ENCODE results near the gene OR10V1.

OR10V1 gene

DNA sequence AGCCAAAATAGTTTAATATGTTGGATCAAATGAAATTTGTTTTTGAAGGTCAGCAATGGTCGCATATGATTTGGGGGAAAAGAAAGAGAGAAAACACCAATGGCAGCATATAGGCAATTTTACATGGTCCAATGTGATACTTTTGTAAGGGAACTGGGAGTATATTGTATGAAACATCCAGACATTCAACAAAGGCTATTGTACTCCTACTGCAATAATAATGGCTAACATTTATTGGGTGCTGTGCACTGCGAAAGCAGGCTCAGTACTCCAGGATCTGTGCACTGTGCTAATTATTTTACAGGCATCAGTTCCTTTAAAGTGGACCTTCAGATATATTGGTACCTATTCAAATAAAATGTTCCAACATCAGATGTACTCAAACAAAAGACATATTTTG lies 5.9 kb upstream of the OR10V1 start:
- Histone ChIP-seq H3K9ac (ENCODE audit: low read depth, low read length, poor library complexity, severe bottlenecking) (no peak overlapping the region), H4K20me1 (ENCODE audit: insufficient read depth, low read length, poor library complexity, severe bottlenecking) (no peaks in the 10 kb centered on the region), H3K4me2 (ENCODE audit: low read depth, low read length, poor library complexity, severe bottlenecking) (no peak overlapping the region), H3K4me3 (ENCODE audit: low read length, poor library complexity, severe bottlenecking) (no peak overlapping the region), H3K9me3 (ENCODE audit: insufficient read depth, low read depth, low read length) (no peaks in the 10 kb centered on the region), H3K79me2 (ENCODE audit: insufficient read depth, low read length) (no peaks in the 10 kb centered on the region), H3K27me3 (ENCODE audit: insufficient read depth, low read length, poor library complexity, severe bottlenecking) (no peaks in the 10 kb centered on the region), H3K4me1 (ENCODE audit: insufficient read depth, low read length, poor library complexity, severe bottlenecking) (no peaks in the 10 kb centered on the region), H3K9me2 (replicated peaks; ENCODE audit: low read depth, low read length) (no peaks in the 10 kb centered on the region), H2AFZ (ENCODE audit: low read length) (no peak overlapping the region), H3K36me3 (ENCODE audit: insufficient read depth, low read length) (no peaks in the 10 kb centered on the region), H3F3A (ENCODE audit: low read depth) (no peaks in the 10 kb centered on the region)
- TF ChIP-seq, protein P1, sequence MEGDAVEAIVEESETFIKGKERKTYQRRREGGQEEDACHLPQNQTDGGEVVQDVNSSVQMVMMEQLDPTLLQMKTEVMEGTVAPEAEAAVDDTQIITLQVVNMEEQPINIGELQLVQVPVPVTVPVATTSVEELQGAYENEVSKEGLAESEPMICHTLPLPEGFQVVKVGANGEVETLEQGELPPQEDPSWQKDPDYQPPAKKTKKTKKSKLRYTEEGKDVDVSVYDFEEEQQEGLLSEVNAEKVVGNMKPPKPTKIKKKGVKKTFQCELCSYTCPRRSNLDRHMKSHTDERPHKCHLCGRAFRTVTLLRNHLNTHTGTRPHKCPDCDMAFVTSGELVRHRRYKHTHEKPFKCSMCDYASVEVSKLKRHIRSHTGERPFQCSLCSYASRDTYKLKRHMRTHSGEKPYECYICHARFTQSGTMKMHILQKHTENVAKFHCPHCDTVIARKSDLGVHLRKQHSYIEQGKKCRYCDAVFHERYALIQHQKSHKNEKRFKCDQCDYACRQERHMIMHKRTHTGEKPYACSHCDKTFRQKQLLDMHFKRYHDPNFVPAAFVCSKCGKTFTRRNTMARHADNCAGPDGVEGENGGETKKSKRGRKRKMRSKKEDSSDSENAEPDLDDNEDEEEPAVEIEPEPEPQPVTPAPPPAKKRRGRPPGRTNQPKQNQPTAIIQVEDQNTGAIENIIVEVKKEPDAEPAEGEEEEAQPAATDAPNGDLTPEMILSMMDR (conservative IDR thresholded peaks at IDR 0.05; ENCODE audit: low read length), result no peak
- no peak for TF ChIP-seq EZH2phosphoT487 (IDR thresholded peaks at IDR 0.05; ENCODE audit: borderline replicate concordance)

DNA sequence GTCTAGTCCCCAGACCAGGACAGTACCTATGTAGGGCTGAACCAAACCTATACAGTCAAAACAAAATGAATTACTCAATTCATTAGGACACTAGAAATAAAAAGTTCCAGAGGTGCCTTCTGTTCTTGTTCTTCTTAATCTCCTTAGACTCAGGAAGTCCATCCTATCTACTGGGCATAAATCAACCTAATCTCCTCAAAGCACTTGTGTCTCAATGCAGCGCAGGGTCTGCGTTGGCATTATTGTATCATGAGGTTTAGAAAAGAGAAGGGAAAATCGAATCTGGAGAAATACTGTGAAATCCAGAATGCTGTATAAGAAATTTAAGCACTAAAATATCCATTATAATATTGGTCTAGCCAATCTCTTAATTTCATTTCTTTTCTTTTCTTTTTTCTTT lies 2.4 kb upstream of the OR10V1 start:
- H2AFZ ChIP-seq (ENCODE audit: low read length), result no peak overlapping the region
- H3K4me1 ChIP-seq (ENCODE audit: insufficient read depth, low read length, poor library complexity, severe bottlenecking), result no peaks in the 10 kb centered on the region
- no peak overlapping the region for H3K4me2 ChIP-seq (ENCODE audit: low read depth, low read length, poor library complexity, severe bottlenecking)
- no peaks in the 10 kb centered on the region for H3K36me3 ChIP-seq (ENCODE audit: insufficient read depth, low read length)
- H3F3A ChIP-seq (ENCODE audit: low read depth), result no peaks in the 10 kb centered on the region
- H3K9me3 ChIP-seq (ENCODE audit: insufficient read depth, low read depth, low read length), result no peaks in the 10 kb centered on the region
- H3K27me3 ChIP-seq (ENCODE audit: insufficient read depth, low read length, poor library complexity, severe bottlenecking), result no peaks in the 10 kb centered on the region
- H4K20me1 ChIP-seq (ENCODE audit: insufficient read depth, low read length, poor library complexity, severe bottlenecking), result no peaks in the 10 kb centered on the region
- no peaks in the 10 kb centered on the region for H3K9me2 ChIP-seq (replicated peaks; ENCODE audit: low read depth, low read length)
- H3K4me3 ChIP-seq (ENCODE audit: low read length, poor library complexity, severe bottlenecking), result no peak overlapping the region
- no peak for TF ChIP-seq EZH2phosphoT487 (IDR thresholded peaks at IDR 0.05; ENCODE audit: borderline replicate concordance)
- TF ChIP-seq, protein P1 (conservative IDR thresholded peaks at IDR 0.05; ENCODE audit: low read length), result no peak
- H3K79me2 ChIP-seq (ENCODE audit: insufficient read depth, low read length), result no peaks in the 10 kb centered on the region
- H3K9ac ChIP-seq (ENCODE audit: low read depth, low read length, poor library complexity, severe bottlenecking), result no peak overlapping the region

DNA sequence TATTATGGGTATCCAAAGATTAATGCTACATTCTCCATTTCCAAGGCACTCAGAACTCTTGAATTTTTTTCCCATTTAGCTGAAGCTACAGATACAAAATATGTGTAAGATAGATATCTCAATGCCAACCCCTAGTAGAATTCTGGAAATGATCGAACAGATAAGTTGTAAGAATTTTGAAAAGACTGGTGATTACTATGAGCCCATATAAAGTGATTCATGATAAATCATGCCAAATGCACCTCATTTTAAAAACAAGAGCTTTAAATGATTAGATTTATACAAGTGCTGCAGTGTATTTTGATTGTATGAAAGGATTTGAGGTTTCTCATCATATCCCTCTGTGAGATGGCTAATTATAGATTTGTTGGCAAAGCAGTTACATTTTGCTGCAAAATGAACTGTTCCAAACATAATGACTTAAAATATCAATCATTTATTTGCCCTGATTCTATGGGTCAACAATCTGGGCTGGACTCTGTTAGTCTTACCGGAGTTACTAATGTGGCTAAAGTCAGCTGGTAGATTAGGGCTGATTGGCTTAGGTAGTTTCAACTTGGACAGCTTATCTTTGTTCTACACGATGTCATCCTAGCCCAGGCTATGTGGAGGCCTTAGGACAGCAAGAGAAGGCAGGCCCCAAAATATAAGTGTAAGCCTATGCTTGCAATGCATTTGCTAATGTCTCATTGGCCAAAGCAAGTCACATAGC lies 3.4 kb downstream of the OR10V1 start:
- Histone ChIP-seq H4K20me1 (ENCODE audit: insufficient read depth, low read length, poor library complexity, severe bottlenecking) (no peaks in the 10 kb centered on the region), H3K27me3 (ENCODE audit: insufficient read depth, low read length, poor library complexity, severe bottlenecking) (no peaks in the 10 kb centered on the region), H3K79me2 (ENCODE audit: insufficient read depth, low read length) (no peaks in the 10 kb centered on the region), H3F3A (ENCODE audit: low read depth) (peaks cover 9% of the 10 kb centered on the region; the same call in 1 of the 2 replicates), H3K4me1 (ENCODE audit: insufficient read depth, low read length, poor library complexity, severe bottlenecking) (peaks cover 16% of the 10 kb centered on the region), H3K9ac (ENCODE audit: low read depth, low read length, poor library complexity, severe bottlenecking) (no peak overlapping the region), H3K9me3 (ENCODE audit: insufficient read depth, low read depth, low read length) (no peaks in the 10 kb centered on the region; the same call in 1 of the 2 replicates), H3K36me3 (ENCODE audit: insufficient read depth, low read length) (no peaks in the 10 kb centered on the region), H3K4me2 (ENCODE audit: low read depth, low read length, poor library complexity, severe bottlenecking) (no peak overlapping the region), H3K9me2 (replicated peaks; ENCODE audit: low read depth, low read length) (no peaks in the 10 kb centered on the region), H2AFZ (ENCODE audit: low read length) (no peak overlapping the region), H3K4me3 (ENCODE audit: low read length, poor library complexity, severe bottlenecking) (no peak overlapping the region)
- TF ChIP-seq, protein P1 (conservative IDR thresholded peaks at IDR 0.05; ENCODE audit: low read length), result no peak
- TF ChIP-seq EZH2phosphoT487 (IDR thresholded peaks at IDR 0.05; ENCODE audit: borderline replicate concordance), result no peak
